Measurements from ENCODE around the gene PHLDB2.

DNA sequence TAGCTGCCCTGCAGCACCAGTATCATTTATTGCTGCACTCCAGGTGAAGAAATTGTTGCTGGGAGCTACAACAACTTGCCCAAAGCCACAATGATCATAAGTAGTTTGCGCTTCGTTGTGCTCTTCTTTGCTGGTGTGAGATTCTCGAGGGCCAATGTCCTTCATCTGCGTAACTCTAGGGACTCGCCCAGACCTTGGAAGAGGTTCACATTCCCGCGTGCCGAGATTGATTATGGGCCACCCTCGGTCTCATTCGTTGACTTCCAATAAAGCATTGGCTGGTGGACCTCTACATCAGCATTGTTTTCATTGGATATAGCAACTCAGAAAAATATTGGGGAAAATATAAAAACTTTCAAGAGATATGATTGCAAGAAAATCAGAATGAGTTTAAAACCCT lies 423 bp upstream of the PHLDB2 start:
- TF ChIP-seq, protein P1, sequence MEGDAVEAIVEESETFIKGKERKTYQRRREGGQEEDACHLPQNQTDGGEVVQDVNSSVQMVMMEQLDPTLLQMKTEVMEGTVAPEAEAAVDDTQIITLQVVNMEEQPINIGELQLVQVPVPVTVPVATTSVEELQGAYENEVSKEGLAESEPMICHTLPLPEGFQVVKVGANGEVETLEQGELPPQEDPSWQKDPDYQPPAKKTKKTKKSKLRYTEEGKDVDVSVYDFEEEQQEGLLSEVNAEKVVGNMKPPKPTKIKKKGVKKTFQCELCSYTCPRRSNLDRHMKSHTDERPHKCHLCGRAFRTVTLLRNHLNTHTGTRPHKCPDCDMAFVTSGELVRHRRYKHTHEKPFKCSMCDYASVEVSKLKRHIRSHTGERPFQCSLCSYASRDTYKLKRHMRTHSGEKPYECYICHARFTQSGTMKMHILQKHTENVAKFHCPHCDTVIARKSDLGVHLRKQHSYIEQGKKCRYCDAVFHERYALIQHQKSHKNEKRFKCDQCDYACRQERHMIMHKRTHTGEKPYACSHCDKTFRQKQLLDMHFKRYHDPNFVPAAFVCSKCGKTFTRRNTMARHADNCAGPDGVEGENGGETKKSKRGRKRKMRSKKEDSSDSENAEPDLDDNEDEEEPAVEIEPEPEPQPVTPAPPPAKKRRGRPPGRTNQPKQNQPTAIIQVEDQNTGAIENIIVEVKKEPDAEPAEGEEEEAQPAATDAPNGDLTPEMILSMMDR (IDR thresholded peaks at IDR 0.05): no peak
- TF ChIP-seq POLR2AphosphoS5 (IDR thresholded peaks at IDR 0.05): no peak

Measured in breast epithelium (tissue), 3 donors.